Urothelium cell line (cell line): ENCODE results near the gene PTP4A1.
"Not testable (repeated sequence)": the region's sequence is repeated elsewhere in the genome, so short reads cannot be mapped to it uniquely, and the experiment has no call there.

ENCODE experiments used
- DNase-seq: peaks from one replicate; pipeline ENCODE4 v3.0.0; 2011; ENCODE audit warnings: low spot score, mixed read lengths
- FAIRE-seq: peaks from 2 replicates; lab custom pipeline; 2011; peaks lifted over from hg19 to GRCh38; lab: Jason Lieb, UNC

PTP4A1 gene

DNA sequence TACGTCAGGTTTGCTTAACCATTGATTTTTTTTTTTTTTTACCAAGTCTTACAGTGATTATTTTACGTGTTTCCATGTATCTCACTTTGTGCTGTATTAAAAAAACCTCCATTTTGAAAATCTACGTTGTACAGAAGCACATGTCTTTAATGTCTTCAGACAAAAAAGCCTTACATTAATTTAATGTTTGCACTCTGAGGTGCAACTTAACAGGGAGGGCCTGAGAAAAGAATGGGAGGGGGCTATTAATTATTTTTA is 8.4 kb downstream of the PTP4A1 start:
- DNase-seq: no peak
- no peak for FAIRE-seq

DNA sequence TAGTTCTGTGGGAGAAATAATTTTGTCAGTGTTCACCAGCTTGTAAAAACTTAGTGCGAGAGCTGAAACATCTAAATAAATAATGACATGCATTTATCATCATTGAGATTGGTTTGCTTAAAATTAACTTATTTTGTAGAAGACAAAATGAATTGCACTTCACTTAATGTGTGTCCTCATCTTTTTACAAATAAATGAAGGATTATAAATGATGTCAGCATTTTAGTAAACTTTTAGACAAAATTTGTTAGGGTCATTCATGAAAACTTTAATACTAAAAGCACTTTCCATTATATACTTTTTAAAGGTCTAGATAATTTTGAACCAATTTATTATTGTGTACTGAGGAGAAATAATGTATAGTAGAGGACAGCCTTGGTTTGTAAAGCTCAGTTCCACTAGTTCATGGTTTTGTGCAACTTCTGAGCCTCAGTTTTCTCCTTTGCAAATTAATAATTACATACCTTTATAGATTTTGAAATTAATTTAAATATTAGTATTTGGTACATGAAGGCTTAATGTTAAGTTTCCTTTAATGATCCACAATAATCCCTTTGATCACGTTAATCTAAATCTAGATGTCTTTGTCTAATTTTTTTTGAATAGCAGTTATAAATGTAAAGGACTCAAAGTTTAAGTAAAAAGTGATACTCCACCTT is 9.2 kb downstream of the PTP4A1 start:
- no peak for FAIRE-seq

DNA sequence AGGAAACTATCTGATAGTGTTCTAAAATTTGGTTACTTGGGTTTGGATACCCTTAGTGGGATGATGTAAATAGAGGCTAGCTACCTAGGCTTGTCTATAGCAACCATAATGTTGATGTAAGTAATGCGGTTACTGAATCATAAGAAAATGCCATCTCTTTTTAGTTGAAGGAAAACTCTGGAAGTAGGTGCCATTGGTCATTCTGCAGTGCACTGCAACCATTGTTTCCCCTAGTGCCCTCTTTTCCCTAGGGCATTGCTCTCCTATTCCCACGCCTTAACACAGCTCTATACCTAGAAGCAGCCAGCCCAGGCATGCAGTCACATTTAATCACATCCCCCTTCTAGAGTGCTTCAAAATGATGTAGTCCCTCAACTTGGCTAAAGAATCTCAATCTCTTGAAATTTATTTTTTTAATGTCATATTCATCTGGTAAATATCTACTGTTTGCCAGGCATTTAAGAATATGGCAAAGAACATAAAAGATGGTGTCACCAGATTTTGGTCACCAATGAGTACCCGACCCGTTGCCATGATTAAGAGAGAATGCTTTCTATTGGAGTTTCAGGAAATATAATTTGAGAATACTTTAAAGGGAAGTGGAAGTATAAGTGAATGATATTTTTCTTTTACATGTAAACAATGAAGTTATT is 10.4 kb downstream of the PTP4A1 start:
- DNase-seq: no peak
- no peak for FAIRE-seq

More for the DNA sequence above, 9.2 kb downstream of the PTP4A1 start:
- no peak for DNase-seq

DNA sequence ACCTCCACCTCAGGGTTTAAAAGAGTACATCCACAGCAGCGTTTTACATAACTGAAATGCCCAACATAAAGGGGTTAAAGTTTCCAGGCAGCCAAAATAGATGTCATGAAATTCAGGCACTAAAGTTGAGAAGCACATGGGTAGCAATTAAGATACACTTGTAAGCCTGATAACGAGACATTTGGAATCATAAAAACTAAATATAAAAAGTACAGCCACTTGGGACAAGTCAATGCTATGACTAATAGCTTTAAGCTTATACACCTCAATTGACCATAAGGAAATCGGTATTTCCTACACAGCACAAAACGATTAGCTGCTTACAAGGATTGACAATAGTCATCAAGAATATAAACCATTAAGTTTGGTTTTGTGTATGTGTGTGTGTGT is 11.8 kb downstream of the PTP4A1 start:
- DNase-seq (no peak), FAIRE-seq (no peak)

DNA sequence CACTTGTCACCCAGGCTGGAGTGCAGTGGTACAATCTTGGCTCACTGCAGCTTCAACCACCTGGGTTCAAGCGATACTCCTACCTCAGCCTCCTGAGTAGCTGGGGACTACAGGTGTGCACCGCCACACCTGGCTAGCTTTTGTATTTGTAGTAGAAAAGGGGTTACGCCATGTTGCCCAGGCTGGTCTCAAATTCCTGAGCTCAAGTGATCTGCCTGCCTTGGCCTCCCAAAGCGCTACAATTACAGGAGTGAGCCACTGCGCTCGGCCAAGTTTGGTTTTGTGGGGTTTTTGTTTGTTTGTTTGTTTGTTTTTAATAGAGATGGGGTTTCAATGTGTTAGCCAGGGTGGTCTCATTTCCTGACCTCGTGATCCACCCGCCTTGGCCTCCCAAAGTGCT is 12.3 kb downstream of the PTP4A1 start:
- DNase-seq (no peak), FAIRE-seq (peak; percentile 76)

DNA sequence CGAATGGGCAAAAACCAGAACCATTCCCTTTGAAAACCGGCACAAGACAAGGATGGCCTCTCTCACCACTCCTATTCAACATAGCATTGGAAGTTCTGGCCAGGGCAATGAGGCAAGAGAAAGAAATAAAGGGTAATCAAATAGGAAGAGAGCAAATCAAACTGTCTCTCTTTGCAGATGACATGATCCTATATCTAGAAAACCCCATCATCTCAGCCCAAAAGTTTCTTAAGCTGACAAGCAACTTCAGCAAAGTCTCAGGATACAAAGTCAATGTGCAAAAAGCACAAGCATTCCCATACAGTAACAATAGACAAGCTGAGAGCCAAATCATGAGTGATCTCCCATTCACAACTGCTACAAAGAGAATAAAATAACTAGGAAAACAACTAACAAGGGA is 13.4 kb downstream of the PTP4A1 start:
- FAIRE-seq, DNase-seq: not testable (repeated sequence)

DNA sequence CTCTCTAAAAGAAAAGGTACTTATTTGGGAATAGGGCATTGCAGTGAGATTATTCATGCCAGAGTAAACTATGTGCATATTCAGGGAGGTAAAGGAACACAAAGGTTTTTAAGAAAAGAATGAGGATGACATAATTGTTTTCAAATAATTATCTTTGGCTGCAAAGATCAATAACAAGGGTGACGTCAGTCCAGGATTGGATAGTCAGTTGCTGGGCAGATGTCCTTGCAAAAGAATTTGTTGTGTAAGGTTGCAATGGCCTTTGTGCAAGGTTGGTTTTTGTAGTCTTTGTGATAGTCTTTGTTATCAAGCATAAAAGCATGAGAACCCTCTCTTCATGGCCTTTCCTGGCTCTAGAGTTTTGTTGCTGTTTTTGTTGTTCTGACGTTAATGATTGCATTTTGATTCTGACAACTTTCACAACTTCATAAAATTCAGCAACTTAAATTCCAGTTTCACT is 17.7 kb downstream of the PTP4A1 start:
- no peak for DNase-seq
- FAIRE-seq: no peak

DNA sequence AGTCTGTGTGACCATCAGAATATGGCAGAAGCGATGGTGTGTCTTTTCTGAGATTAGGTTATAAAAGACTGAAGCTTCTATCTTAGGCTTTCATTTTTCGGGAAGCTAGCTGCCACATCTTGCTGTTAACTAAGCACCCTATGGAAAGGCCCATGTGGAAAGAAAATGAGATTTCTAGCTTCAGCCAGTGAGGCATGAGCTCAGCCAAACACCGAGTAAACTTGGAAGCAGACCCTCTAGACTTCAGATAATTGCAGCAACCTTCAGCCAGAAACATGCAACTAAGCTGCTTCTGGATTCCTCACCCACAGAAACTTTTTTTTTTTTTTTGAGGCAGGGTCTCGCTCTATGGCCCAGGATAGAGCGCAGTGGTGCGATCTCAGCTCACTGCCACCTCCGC is 20.6 kb downstream of the PTP4A1 start:
- FAIRE-seq: no peak

DNA sequence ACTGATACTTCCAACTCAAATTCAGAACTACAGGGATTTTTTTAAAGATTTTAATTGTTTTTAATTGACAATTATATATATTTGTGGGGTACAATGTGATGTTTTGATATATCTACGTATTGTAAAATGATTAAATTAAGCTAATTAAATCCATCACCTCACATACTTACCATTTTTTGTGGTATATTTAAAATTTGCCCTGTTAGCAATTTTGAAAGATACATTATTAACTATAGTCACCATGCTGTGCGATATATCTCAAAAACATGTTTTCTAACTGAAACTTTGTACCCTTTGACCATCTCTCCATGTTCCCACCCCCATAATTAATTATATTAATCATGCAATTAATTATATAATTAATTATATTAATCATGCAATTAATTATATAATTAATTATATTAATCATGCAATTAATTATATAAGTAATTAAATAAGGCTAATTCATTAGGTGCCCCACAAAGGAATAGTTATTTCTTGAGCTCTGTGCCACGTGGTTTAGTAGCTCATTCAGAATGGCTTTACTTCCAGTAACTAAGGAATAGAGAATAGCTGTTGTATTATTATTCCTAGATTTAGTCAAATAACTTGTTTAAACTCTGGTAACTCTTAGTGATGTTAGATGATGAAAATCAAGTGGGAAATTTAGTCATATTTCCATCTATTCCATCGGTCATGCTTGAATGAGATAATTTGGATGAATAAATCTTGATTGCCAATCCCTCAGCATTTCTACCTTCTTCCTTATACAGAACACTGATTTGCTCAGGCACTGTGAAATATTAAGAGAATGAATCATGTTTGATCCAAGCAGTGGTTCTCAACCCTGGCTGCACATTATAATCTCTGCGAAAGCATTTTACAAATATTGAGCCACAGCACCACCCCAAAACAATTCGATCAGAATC is 25.1 kb downstream of the PTP4A1 start:
- DNase-seq (no peak), FAIRE-seq (no peak)

More for the DNA sequence above, 20.6 kb downstream of the PTP4A1 start:
- DNase-seq: no peak

DNA sequence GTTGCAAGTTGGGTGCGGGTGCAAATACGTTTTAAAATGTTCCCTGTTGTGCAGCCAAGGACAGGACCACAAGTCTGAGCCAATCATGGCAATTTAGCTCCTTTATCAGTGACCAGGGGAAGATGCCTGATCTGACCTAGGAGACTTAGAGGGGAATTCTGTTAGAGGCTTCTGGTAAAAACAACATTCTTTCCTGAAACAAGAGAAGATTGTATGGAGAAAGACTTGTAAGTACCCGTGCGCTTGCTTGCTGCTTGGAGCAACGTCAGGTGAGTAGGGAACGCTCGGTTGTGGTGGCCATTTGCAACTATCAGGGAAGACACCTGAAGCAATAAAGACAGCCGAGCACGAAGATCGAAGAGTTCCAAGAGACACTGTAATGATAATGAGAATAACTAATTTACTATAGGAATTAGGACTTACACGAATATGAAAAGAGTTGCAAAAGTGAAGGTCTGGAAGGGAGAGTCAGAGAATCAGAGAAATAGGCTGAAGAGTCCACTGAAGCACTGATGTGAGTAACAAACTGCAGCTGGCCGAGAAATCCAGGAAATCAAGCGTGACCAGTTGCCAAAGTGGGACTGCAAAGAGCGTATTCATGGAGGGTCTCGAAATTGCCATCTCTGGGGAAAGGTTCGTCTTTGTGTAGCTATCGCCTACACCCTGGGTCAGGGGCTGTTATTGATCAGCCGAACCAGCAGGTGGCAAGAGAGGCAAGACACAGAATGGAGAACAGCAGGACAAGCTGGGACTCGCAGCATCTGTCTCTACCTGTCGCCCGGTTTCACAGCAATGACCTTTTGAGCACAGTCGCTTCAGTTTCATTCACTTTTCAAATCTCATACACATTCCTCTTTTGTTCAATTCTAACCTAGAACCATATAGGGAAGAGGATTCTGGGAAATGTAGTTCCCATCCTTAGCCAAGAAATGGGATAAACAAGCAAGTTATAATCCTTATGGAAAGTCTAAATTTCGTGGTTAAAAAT is 26.1 kb downstream of the PTP4A1 start:
- FAIRE-seq: peak; percentile 85
- peak; percentile 86 for DNase-seq

DNA sequence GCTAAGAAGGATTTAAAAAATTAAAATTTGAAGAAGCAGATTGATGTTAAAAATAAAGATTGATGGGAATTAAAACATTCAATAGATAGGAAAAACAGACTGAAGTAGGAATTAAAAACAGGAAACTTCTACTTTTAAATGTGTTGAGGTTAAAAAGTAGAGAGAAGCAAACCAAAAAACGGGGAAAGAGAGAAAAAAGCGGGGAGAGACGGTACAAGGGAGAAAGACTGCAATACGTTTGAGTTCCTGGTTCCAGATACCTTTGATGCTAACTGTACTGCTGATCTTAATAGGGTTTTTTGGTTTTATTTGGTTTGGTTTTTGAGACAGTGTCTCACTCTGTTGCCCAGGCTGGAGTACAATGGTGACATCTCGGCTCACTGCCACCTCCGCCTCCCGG is 27.0 kb downstream of the PTP4A1 start:
- no peak for DNase-seq
- no peak for FAIRE-seq

DNA sequence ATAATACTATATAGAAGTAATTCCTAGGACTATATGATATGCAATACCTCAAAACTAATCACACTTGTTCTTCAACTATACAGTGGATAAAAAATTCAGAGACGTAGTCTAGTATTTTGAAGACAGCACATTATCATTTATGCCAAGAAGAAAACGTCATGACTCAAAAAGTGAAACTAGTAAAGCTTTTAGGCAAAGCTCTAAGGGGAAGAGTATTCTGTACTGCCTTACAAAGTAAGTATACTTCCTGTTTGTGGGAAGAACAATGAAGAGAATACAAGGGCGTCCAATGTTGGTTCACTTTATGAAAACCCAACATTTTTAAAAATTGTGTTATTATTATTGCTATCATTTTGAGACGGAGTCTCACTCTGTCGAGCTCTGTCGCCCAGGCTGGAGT is 27.9 kb downstream of the PTP4A1 start:
- DNase-seq: no peak
- no peak for FAIRE-seq

DNA sequence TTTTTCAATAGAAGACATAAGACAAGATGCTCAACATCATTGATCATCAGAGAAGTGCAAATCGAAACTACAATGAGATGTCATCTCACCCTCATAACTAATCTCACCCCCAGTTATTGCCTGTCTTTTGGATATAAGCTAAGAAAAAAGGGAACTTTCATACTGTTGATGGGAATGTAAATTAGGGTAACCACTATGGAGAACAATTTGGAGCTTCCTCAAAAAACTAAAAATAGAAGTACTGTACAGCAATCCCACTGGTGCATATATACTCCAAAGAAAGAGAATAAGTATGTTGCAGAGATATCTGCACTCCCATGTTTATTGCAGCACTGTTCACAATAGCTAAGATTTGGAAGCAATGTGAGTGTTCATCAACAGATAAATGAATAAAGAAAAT is 37.0 kb downstream of the PTP4A1 start:
- DNase-seq (no peak), FAIRE-seq (no peak)

DNA sequence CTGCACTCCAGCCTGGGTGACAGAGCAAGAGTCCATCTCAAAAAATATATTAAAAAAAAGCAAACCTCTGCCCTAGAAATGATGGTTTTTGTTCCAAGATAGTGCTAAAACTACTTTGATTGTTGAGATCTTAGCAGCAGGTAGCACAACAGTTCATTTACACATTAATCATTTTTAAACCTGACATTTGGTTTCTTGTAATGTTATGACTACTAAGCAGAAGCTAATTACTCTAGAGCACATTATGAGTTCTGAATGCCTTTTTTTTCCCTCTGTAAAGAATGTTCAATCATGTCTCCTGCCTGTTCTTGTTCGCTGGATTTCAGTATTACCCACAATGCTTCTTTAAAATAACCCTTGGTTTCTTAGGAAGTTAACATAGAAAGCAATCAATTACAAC is 38.7 kb downstream of the PTP4A1 start:
- DNase-seq (no peak), FAIRE-seq (no peak)

DNA sequence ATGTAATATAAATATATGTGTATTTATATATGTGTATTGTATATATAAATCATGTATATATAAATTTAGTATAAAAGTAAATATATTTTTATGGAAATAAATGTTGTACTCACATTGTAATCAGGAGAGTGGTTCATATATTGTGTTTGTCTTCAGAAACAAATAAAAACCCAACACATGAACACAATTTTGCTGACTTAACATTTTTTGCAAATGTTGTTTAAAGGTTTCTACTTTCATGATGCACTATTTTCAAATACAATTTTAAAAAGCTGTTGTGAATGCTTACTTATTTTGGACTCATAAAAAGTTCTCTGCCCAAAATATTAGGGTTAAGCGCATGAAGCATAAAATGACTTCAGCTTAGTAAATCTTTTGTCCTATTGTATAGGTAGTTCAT is 39.3 kb downstream of the PTP4A1 start:
- FAIRE-seq (no peak), DNase-seq (no peak)

DNA sequence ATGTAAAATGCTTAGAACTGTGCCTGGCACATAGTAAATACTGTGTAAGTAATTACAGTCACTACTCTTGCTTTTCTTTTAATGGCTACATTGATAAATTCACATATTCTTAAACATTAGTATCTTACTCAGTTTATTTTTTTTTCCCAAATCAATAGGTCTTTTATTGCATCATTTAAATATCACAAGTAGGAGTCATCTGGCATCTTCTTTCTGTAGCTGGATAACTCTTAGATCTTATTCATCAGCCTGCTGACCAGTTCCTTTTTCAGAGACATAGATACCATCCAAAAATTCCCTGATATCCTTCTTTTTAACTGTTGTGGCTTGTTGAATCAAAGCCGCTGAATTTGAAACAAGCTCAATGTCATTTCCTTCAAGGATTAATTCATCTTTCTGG is 43.3 kb downstream of the PTP4A1 start:
- DNase-seq (no peak), FAIRE-seq (no peak)
